Fibroblast of gingiva (primary cell): ENCODE measurements around the gene PHYHIPL.

Experiments used
- DNase-seq: peaks from one replicate; pipeline ENCODE4 v3.0.0-alpha.2; 2011; ENCODE audit warnings: low read depth

PHYHIPL gene

GRCh38 chr10:59176241-59177030 lies at the start of gene PHYHIPL:
Gene PHYHIPL, plus strand, starts transcription at chr10:59176643. Its CDS starts 211 bp downstream, at chr10:59176854.
- no peak for DNase-seq

- DNase-seq: no peak
Observed at GRCh38 chr10:59126991-59127390, 49.5 kb upstream of the PHYHIPL start.

- no peak for DNase-seq
Observed at GRCh38 chr10:59127991-59128390, 48.5 kb upstream of the PHYHIPL start.

- DNase-seq: no peak
Observed at GRCh38 chr10:59129867-59130266, 46.6 kb upstream of the PHYHIPL start.

GRCh38 chr10:59131666-59132065 lies 44.8 kb upstream of the PHYHIPL start:
- DNase-seq: no peak

GRCh38 chr10:59133841-59134593 lies 42.4 kb upstream of the PHYHIPL start:
- no peak for DNase-seq

GRCh38 chr10:59134785-59135184 lies 41.7 kb upstream of the PHYHIPL start:
- DNase-seq: no peak

- DNase-seq: no peak
Observed at GRCh38 chr10:59135275-59135674, 41.2 kb upstream of the PHYHIPL start.

- no peak for DNase-seq
Observed at GRCh38 chr10:59138052-59138451, 38.4 kb upstream of the PHYHIPL start.

GRCh38 chr10:59143544-59143943 lies 32.9 kb upstream of the PHYHIPL start:
- DNase-seq: no peak

- no peak for DNase-seq
Observed at GRCh38 chr10:59148701-59149100, 27.7 kb upstream of the PHYHIPL start.

- DNase-seq: no peak
Observed at GRCh38 chr10:59155556-59155955, 20.9 kb upstream of the PHYHIPL start.

GRCh38 chr10:59167512-59167911 lies 8.9 kb upstream of the PHYHIPL start:
- DNase-seq: no peak

- DNase-seq: no peak
Observed at GRCh38 chr10:59172567-59172966, 3.9 kb upstream of the PHYHIPL start.

GRCh38 chr10:59173414-59173813 lies 3.0 kb upstream of the PHYHIPL start:
- no peak for DNase-seq

GRCh38 chr10:59175538-59176240 lies 754 bp upstream of the PHYHIPL start:
- no peak for DNase-seq

GRCh38 chr10:59177031-59177797 lies 771 bp downstream of the PHYHIPL start:
- peak; percentile 62 for DNase-seq

GRCh38 chr10:59177836-59178235 lies 1.4 kb downstream of the PHYHIPL start:
- no peak for DNase-seq

GRCh38 chr10:59179068-59179467 lies 2.6 kb downstream of the PHYHIPL start:
- DNase-seq: no peak

GRCh38 chr10:59180689-59181270 lies 4.3 kb downstream of the PHYHIPL start:
- DNase-seq: no peak

- peak; percentile 59 for DNase-seq
Observed at GRCh38 chr10:59181668-59182067, 5.2 kb downstream of the PHYHIPL start.

- no peak for DNase-seq
Observed at GRCh38 chr10:59190332-59190731, 13.9 kb downstream of the PHYHIPL start.
